Astrocyte (in vitro differentiated cells and primary cell): ENCODE measurements around the gene ZNF653.

Source experiments
- EZH2 ChIP-seq: IDR thresholded peaks from 2 replicates; pipeline ENCODE4 v1.6.1; 2012; ENCODE audit warnings: mild to moderate bottlenecking, low read length, inconsistent platforms; ENCODE audit not compliant: insufficient read depth
- TF ChIP-seq, protein P1 (sequence below): IDR thresholded peaks from 2 replicates; pipeline ENCODE4 v1.5.1; 2011; ENCODE audit warnings: low read depth, mild to moderate bottlenecking, inconsistent platforms, low read length, moderate library complexity; ENCODE audit not compliant: insufficient read depth

DNA sequence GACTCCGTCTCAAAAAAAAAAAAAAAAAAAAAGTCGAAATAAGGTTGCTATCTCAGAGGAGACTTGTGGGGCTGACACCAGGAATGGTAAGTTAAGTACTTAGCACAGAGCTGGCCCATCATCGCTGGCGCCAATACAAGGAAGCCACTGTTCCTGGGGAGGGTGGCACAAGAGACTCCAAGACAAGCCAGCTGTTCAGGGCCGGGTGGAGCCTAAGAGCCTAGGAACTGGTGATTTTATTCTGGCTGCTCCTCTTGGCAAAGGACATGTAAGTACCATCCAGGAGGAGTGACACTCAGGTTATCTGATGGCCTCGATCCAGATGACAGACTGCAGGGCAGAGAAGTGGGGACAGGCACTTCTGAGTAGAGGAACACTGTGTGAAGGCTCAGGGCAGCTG is 49.6 kb upstream of the ZNF653 start:
- TF ChIP-seq, protein P1, sequence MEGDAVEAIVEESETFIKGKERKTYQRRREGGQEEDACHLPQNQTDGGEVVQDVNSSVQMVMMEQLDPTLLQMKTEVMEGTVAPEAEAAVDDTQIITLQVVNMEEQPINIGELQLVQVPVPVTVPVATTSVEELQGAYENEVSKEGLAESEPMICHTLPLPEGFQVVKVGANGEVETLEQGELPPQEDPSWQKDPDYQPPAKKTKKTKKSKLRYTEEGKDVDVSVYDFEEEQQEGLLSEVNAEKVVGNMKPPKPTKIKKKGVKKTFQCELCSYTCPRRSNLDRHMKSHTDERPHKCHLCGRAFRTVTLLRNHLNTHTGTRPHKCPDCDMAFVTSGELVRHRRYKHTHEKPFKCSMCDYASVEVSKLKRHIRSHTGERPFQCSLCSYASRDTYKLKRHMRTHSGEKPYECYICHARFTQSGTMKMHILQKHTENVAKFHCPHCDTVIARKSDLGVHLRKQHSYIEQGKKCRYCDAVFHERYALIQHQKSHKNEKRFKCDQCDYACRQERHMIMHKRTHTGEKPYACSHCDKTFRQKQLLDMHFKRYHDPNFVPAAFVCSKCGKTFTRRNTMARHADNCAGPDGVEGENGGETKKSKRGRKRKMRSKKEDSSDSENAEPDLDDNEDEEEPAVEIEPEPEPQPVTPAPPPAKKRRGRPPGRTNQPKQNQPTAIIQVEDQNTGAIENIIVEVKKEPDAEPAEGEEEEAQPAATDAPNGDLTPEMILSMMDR = no peak
- TF ChIP-seq EZH2 = no peak
